Chondrocyte (in vitro differentiated cells): ENCODE results near the gene HOXB2. TPM values are rescaled to one million over a fixed set of nuclear protein-coding genes. Genes with fewer than 3 reads are reported as not detected.

Experiments used
- DNase-seq: peaks from one replicate; pipeline ENCODE4 v3.0.0; 2021; ENCODE audit warnings: mixed read lengths, low spot score
- H3K27ac Mint-ChIP-seq: one replicate; pipeline ENCODE4 v1.8.0; 2021; ENCODE audit warnings: mild to moderate bottlenecking, moderate library complexity, mixed read lengths; ENCODE audit not compliant: unreplicated experiment
- H3K27me3 Mint-ChIP-seq: 2 replicates; pipeline ENCODE4 v1.8.0; 2021; ENCODE audit warnings: low read depth, mixed read lengths
- H3K36me3 Mint-ChIP-seq: 2 replicates; pipeline ENCODE4 v1.8.0; 2021; ENCODE audit warnings: low read depth, mixed read lengths
- H3K4me1 Mint-ChIP-seq: 2 replicates; pipeline ENCODE4 v1.8.0; 2021; ENCODE audit warnings: low read depth, mild to moderate bottlenecking, mixed read lengths
- H3K4me3 Mint-ChIP-seq: one replicate; pipeline ENCODE4 v1.8.0; 2021; ENCODE audit warnings: mild to moderate bottlenecking, moderate library complexity, mixed read lengths; ENCODE audit not compliant: unreplicated experiment
- H3K9me3 Mint-ChIP-seq: 2 replicates; pipeline ENCODE4 v1.8.0; 2021; ENCODE audit warnings: low read depth, mixed read lengths
- CTCF ChIP-seq: fragments of 200-600 bp; sonication (generic); IDR thresholded peaks from 2 replicates; pipeline ENCODE4 v1.5.0; 2021; ENCODE audit warnings: antibody characterized with exemption, mild to moderate bottlenecking, moderate library complexity
- total RNA-seq: library from RNA; stranded (reverse); gene quantifications from 3 replicates; pipeline ENCODE4 v1.2.1, GENCODE V29; 2021

HOXB2 gene
- total RNA-seq, 1 donor from 2014 or later = 0.72 TPM

GRCh38 chr17:48545539-48545938 lies 630 bp upstream of the HOXB2 start:
- H3K36me3 Mint-ChIP-seq = peaks cover 4% of the 10 kb centered on the region
- peaks cover 76% of the 10 kb centered on the region for H3K27me3 Mint-ChIP-seq
- no peak for DNase-seq
- TF ChIP-seq CTCF = no peak
- peaks cover 8% of the 10 kb centered on the region for H3K4me1 Mint-ChIP-seq
- H3K27ac Mint-ChIP-seq = no peak overlapping the region
- no peaks in the 10 kb centered on the region for H3K9me3 Mint-ChIP-seq
- H3K4me3 Mint-ChIP-seq = no peak overlapping the region

- no peak for DNase-seq
- TF ChIP-seq CTCF = no peak
- peak overlapping the region; percentile 68 for H3K27ac Mint-ChIP-seq
Observed at GRCh38 chr17:48544349-48545021, 424 bp downstream of the HOXB2 start.

GRCh38 chr17:48543854-48544348 lies 1.0 kb downstream of the HOXB2 start:
- Mint-ChIP-seq H3K36me3 (peaks cover 4% of the 10 kb centered on the region), H3K4me3 (peak overlapping the region; percentile 70), H3K9me3 (no peaks in the 10 kb centered on the region), H3K4me1 (peaks cover 8% of the 10 kb centered on the region), H3K27ac (peak overlapping the region; percentile 68), H3K27me3 (peaks cover 80% of the 10 kb centered on the region)
- no peak for DNase-seq
- TF ChIP-seq CTCF = no peak

More at GRCh38 chr17:48544349-48545021, 424 bp downstream of the HOXB2 start:
- peaks cover 4% of the 10 kb centered on the region for H3K36me3 Mint-ChIP-seq
- peaks cover 78% of the 10 kb centered on the region for H3K27me3 Mint-ChIP-seq
- H3K4me3 Mint-ChIP-seq = peak overlapping the region; percentile 70
- peaks cover 8% of the 10 kb centered on the region for H3K4me1 Mint-ChIP-seq
- H3K9me3 Mint-ChIP-seq = no peaks in the 10 kb centered on the region

GRCh38 chr17:48543107-48543853 lies 1.6 kb downstream of the HOXB2 start:
- DNase-seq = no peak

More at GRCh38 chr17:48543107-48543853, 1.6 kb downstream of the HOXB2 start:
- no peaks in the 10 kb centered on the region for H3K9me3 Mint-ChIP-seq
- peak overlapping the region; percentile 61 for H3K27ac Mint-ChIP-seq
- H3K36me3 Mint-ChIP-seq = peaks cover 4% of the 10 kb centered on the region
- peak overlapping the region; percentile 70 for H3K4me3 Mint-ChIP-seq
- H3K27me3 Mint-ChIP-seq = peaks cover 77% of the 10 kb centered on the region
- H3K4me1 Mint-ChIP-seq = peaks cover 8% of the 10 kb centered on the region
- TF ChIP-seq CTCF = peak; percentile 29
